HepG2 (cell line): ENCODE results near the gene MREG. TPM values are rescaled to one million over a fixed set of nuclear protein-coding genes. Genes with fewer than 3 reads are reported as not detected.
A peak's percentile ranks its signal among the peaks of the same experiment; 100 is the strongest.

Experiments
- ATAC-seq: fragments of 200-7000 bp; cut with Tn5 transposase; 3 replicates; pipeline ENCODE4 v1.9.1; 2020; ENCODE audit warnings: mild to moderate bottlenecking, moderate library complexity
- BruUV-seq: library from RNA; stranded (reverse); fragments of 400-500 nt; replicated peaks from 2 replicates; lab custom pipeline; 2021; lab: Mats Ljungman, UMichigan
- CTCF ChIA-PET: fragments of 300-600 bp; formaldehyde crosslinking; extraction: SDS; loops from one replicate; lab custom pipeline; 2021; ENCODE audit warnings: low total read pairs, inconsistent platforms, low intra/inter-chr PET ratio; lab: Yijun Ruan, JAX
- POLR2A ChIA-PET: fragments of 350-600 bp; sonication (Branson Sonifier 250); formaldehyde crosslinking; loops from one replicate; lab custom pipeline; 2020; ENCODE audit warnings: antibody characterized with exemption, inconsistent platforms; lab: Yijun Ruan, JAX
- DNase-seq: peaks from one replicate; pipeline ENCODE4 v3.0.0-alpha.2; 2015; ENCODE audit warnings: low spot score
- FAIRE-seq: peaks from 3 replicates; lab custom pipeline; 2011; peaks lifted over from hg19 to GRCh38; lab: Jason Lieb, UNC
- H2AFZ ChIP-seq: one replicate; pipeline ENCODE4 v1.6.1; 2011; ENCODE audit warnings: low read length, inconsistent platforms
- H3K27ac ChIP-seq: fragments of 300-600 bp; 3 replicates; pipeline ENCODE4 v1.8.0; 2011; ENCODE audit warnings: mixed run types, mild to moderate bottlenecking, mixed read lengths, low read length, inconsistent platforms; ENCODE audit not compliant: insufficient read depth; ENCODE audit errors: extremely low read length
- H3K27me3 ChIP-seq, 2 experiments: fragments of 200-600 bp in 1 of 2; 2 replicates in 1 of 2; 3 replicates in 1 of 2; pipeline versions ENCODE4 v1.6.0 to v1.8.0; 2011; ENCODE audit warnings: low read length in 2 of 2, mild to moderate bottlenecking in 2 of 2, moderate library complexity in 2 of 2, inconsistent platforms in 1 of 2; ENCODE audit not compliant: insufficient read depth in 2 of 2, control insufficient read depth in 1 of 2
- H3K36me3 ChIP-seq, 2 experiments: fragments of 200-600 bp in 1 of 2; replicated peaks in 1 of 2; 2 replicates in 1 of 2; 3 replicates in 1 of 2; pipeline versions ENCODE4 v1.5.1 to v1.8.0; 2011; ENCODE audit warnings: low read length in 2 of 2, inconsistent platforms in 1 of 2; ENCODE audit not compliant: insufficient read depth in 2 of 2, control insufficient read depth in 1 of 2
- H3K4me1 ChIP-seq: 2 replicates; pipeline ENCODE4 v1.5.1; 2012; ENCODE audit warnings: low read length, inconsistent platforms; ENCODE audit not compliant: insufficient read depth
- H3K4me2 ChIP-seq: 2 replicates; pipeline ENCODE4 v1.6.0; 2011; ENCODE audit warnings: low read depth, low read length, inconsistent platforms
- H3K4me3 ChIP-seq, 3 experiments: fragments of 200-600 bp in 1 of 3; sonication (generic), shearing (Covaris generic) in 1 of 3; replicated peaks in 1 of 3; 2 replicates each; pipeline ENCODE4 v1.5.1; 2011 to 2016; ENCODE audit warnings: low read length in 3 of 3, inconsistent platforms in 2 of 3, low read depth in 2 of 3, mild to moderate bottlenecking in 2 of 3, control low read depth in 1 of 3, mixed read lengths in 1 of 3; ENCODE audit not compliant: insufficient read depth in 1 of 3
- H3K79me2 ChIP-seq: one replicate; pipeline ENCODE4 v1.6.1; 2011; ENCODE audit warnings: low read length, inconsistent platforms; ENCODE audit not compliant: insufficient read depth
- H3K9ac ChIP-seq: 2 replicates; pipeline ENCODE4 v1.6.0; 2011; ENCODE audit warnings: mild to moderate bottlenecking, low read depth, low read length, inconsistent platforms; ENCODE audit not compliant: insufficient read depth
- H3K9me3 ChIP-seq: 2 replicates; pipeline ENCODE4 v1.5.1; 2012; ENCODE audit warnings: mild to moderate bottlenecking, low read length
- H4K20me1 ChIP-seq: 2 replicates; pipeline ENCODE4 v1.6.0; 2011; ENCODE audit warnings: inconsistent platforms, mild to moderate bottlenecking, low read length, moderate library complexity; ENCODE audit not compliant: insufficient read depth
- BHLHE40 ChIP-seq: IDR thresholded peaks from 2 replicates; pipeline ENCODE4 v1.6.1; 2011; ENCODE audit warnings: low read length, improper control_type of control experiment
- CREM ChIP-seq, 2 experiments: sonication (generic) in 1 of 2; formaldehyde crosslinking in 1 of 2; IDR thresholded peaks; 2 replicates each; pipeline versions ENCODE4 v1.4.0 to v1.6.1; 2016 to 2020; ENCODE audit warnings: antibody characterized with exemption in 1 of 2, mild to moderate bottlenecking in 1 of 2, missing genetic modification reagents in 1 of 2
- FOXP1 ChIP-seq, 2 experiments: fragments of 450-650 bp in 1 of 2; IDR thresholded peaks; 2 replicates each; pipeline ENCODE4 v1.6.1; 2017 to 2018; ENCODE audit warnings: antibody characterized with exemption in 1 of 2
- KAT7 ChIP-seq: IDR thresholded peaks from 2 replicates; pipeline ENCODE4 v1.6.1; 2018; ENCODE audit warnings: borderline replicate concordance, missing compliant biosample characterization
- MED1 ChIP-seq: sonication (generic); formaldehyde crosslinking; IDR thresholded peaks from 2 replicates; pipeline ENCODE4 v1.4.0; 2020; ENCODE audit warnings: missing genetic modification reagents
- NFYB ChIP-seq: sonication (generic); formaldehyde crosslinking; IDR thresholded peaks from 2 replicates; pipeline ENCODE4 v1.4.0; 2020; ENCODE audit warnings: missing genetic modification reagents
- NR2F2 ChIP-seq: IDR thresholded peaks from 2 replicates; pipeline ENCODE4 v1.6.1; 2012; ENCODE audit warnings: low read depth, inconsistent platforms, borderline replicate concordance
- ZEB1 ChIP-seq: IDR thresholded peaks from 2 replicates; pipeline ENCODE4 v1.6.1; 2012; ENCODE audit warnings: mild to moderate bottlenecking, low read depth, inconsistent platforms; ENCODE audit not compliant: insufficient replicate concordance
- ZFP1 ChIP-seq: IDR thresholded peaks from 2 replicates; pipeline ENCODE4 v1.6.1; 2016
- ZNF589 ChIP-seq: sonication (generic); formaldehyde crosslinking; conservative IDR thresholded peaks from 2 replicates; pipeline ENCODE4 v1.8.0; 2022; ENCODE audit warnings: mild to moderate bottlenecking, moderate library complexity, missing genetic modification reagents
- ZNF614 ChIP-seq: IDR thresholded peaks from 2 replicates; pipeline ENCODE4 v1.6.1; 2018; ENCODE audit warnings: missing biosample characterization, missing genetic modification reagents, inconsistent platforms, borderline replicate concordance
- ZNF639 ChIP-seq: conservative IDR thresholded peaks from 2 replicates; pipeline ENCODE4 v1.6.1; 2018; ENCODE audit warnings: missing genetic modification reagents
- WGBS: methylation state at CpG from one replicate; pipeline ENCODE4 v1.1.6; 2017; ENCODE audit warnings: low lambda C conversion rate; 5-methylcytosine and 5-hydroxymethylcytosine counted together
- in situ Hi-C: cut with HindIII; loops from 2 replicates; pipeline ENCODE4 v1.10.0; 2017; ENCODE audit warnings: low pct_unique_long_range_greater_than_20kb; ENCODE audit not compliant: extremely low pct_ligation_motif_present
- intact Hi-C: fragments of 100-400 bp; cut with micrococcal nuclease; formaldehyde crosslinking; loops from one replicate; pipeline ENCODE4 v1.10.0; 2022; ENCODE audit not compliant: unreplicated experiment
- polyA plus RNA-seq, 8 experiments: library from polyadenylated mRNA; depleted of rRNA in 3 of 8; stranded (reverse) in 7 of 8; unstranded in 1 of 8; fragments of >200 nt; fragmentation: Illumina TruSeq in 4 of 8; extraction: Trizol in 4 of 8; gene quantifications; 2 replicates each; pipeline versions ENCODE4 v1.2.1 to v1.2.3, GENCODE V29; 2011 to 2016; ENCODE audit warnings: low read depth in 4 of 8, missing spikeins in 1 of 8, mixed read lengths in 1 of 8; ENCODE audit not compliant: insufficient read depth in 1 of 8
- total RNA-seq, 5 experiments: library from RNA; depleted of rRNA; stranded (reverse); fragments of >200 nt; fragmentation: Illumina TruSeq; extraction: Trizol; gene quantifications; 2 replicates each; pipeline ENCODE4 v1.2.3, GENCODE V29; 2016; ENCODE audit warnings: low read depth in 1 of 5
- TF ChIP-seq, protein P1 (sequence below): sonication (generic); formaldehyde crosslinking; IDR thresholded peaks from 2 replicates; pipeline ENCODE4 v1.4.0; 2020; ENCODE audit warnings: low read depth, missing genetic modification reagents

The MREG gene
- total and polyA plus RNA-seq, 2 of the 13 experiments (the other 11 are each of a cell fraction or from before 2014, with no cell fraction given): 7.5 to 23.3 TPM

GRCh38 chr2:216012830-216013079, 596 bp downstream of the MREG start (continued):
- TF ChIP-seq CREM (IDR thresholded peaks at IDR 0.05) (no peak), CREM (CRISPR knock-in tag; IDR thresholded peaks at IDR 0.05) (no peak)

DNA sequence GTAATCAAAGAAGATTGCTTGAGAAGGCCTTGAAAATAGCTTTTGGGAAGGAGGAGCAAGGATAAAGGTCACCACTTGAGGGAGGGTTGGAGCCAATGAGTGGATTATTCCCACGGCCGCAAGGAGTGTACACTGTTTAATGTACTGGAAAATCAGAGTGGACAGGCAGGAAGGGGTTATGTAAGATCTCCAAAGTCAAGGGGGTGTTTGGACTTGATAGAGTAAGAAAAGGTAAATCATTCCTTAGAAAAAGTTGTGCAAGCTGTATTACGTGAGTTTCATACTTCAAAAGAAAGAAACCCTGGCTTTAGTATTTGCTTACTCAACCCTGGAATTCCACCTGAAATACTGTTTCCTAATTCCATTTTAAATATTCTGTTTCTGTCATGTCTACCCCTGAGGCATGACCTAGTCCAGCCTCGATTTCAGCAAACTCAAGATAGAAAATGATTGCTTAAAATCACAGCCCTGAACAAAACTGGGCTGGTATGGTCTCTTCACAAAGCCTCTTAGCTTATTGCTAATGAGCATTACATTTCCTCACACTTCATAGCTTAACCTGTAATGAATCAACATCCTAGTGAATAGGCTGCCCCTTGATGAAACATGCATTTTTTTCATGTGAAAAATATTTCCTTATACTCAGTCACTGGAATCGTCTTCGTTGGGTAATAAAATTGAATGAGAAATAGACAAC, 1.1 kb downstream of the MREG start:
- WGBS: 6% methylated on average over 6 of the region's 6 CpGs
- intact Hi-C loops (loop anchor here (2.0 to 5.0 kb wide), 2 partner anchors 29 to 45 kb away; no protein-coding TSS in a partner anchor), in situ Hi-C loops (loop anchor here (5.0 kb wide), 1 partner anchor 60 kb away; no protein-coding TSS in a partner anchor)
- Histone ChIP-seq H3K9ac (peak overlapping the region; percentile 76), H3K36me3 (0 out of 5 replicates have a peak, but pooled peaks cover 1 to 10% of the 10 kb centered on the region in 2 experiments), H4K20me1 (no peaks in the 10 kb centered on the region), H3K4me2 (peak overlapping the region; percentile 84), H3K27ac (peak overlapping the region; percentile 47), H3K9me3 (no peaks in the 10 kb centered on the region), H3K79me2 (peaks cover 27% of the 10 kb centered on the region), H3K27me3 (no peaks in the 10 kb centered on the region), H2AFZ (no peak overlapping the region), H3K4me3 (peak overlapping the region; percentile 95 to 98 (median 97)), H3K4me1 (peaks cover 15% of the 10 kb centered on the region)
- peak; percentile 59 for ATAC-seq
- FAIRE-seq: peak; percentile 75
- ChIA-PET CTCF (interaction anchor here (1.1 to 2.3 kb wide), 2 partner anchors 11 to 63 kb away, joined by 3 to 13 read pairs; no protein-coding TSS in a partner anchor), POLR2A (interaction anchor here (0.8 to 1.6 kb wide), 2 partner anchors 486 to 700 kb away, joined by 3 read pairs; partner anchors contain the start of genes ATIC and RPL37A)
- BruUV-seq: no TSS peak
- DNase-seq: peak; percentile 86
- no peak for TF ChIP-seq NR2F2
- 0 out of 2 replicates have a peak, but pooled peaks have one; percentile 53 for TF ChIP-seq ZFP1
- TF ChIP-seq KAT7 (CRISPR knock-in tag): 0 out of 2 replicates have a peak, but pooled peaks have one; percentile 25
- no peak for TF ChIP-seq ZNF639 (CRISPR knock-in tag)
- no peak for TF ChIP-seq BHLHE40
- TF ChIP-seq, protein P1, sequence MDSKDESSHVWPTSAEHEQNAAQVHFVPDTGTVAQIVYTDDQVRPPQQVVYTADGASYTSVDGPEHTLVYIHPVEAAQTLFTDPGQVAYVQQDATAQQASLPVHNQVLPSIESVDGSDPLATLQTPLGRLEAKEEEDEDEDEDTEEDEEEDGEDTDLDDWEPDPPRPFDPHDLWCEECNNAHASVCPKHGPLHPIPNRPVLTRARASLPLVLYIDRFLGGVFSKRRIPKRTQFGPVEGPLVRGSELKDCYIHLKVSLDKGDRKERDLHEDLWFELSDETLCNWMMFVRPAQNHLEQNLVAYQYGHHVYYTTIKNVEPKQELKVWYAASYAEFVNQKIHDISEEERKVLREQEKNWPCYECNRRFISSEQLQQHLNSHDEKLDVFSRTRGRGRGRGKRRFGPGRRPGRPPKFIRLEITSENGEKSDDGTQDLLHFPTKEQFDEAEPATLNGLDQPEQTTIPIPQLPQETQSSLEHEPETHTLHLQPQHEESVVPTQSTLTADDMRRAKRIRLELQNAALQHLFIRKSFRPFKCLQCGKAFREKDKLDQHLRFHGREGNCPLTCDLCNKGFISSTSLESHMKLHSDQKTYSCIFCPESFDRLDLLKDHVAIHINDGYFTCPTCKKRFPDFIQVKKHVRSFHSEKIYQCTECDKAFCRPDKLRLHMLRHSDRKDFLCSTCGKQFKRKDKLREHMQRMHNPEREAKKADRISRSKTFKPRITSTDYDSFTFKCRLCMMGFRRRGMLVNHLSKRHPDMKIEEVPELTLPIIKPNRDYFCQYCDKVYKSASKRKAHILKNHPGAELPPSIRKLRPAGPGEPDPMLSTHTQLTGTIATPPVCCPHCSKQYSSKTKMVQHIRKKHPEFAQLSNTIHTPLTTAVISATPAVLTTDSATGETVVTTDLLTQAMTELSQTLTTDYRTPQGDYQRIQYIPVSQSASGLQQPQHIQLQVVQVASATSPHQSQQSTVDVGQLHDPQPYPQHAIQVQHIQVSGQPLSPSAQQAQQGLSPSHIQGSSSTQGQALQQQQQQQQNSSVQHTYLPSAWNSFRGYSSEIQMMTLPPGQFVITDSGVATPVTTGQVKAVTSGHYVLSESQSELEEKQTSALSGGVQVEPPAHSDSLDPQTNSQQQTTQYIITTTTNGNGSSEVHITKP (CRISPR knock-in tag): peak; percentile 57; the same call in 1 of the 2 replicates
- no peak for TF ChIP-seq NFYB
- peak; percentile 54; the same call in 1 of the 2 replicates for TF ChIP-seq ZNF614 (CRISPR knock-in tag)
- TF ChIP-seq ZEB1: peak; percentile 74
- TF ChIP-seq MED1: 0 out of 2 replicates have a peak, but pooled peaks have one; percentile 36
- TF ChIP-seq ZNF589 (CRISPR knock-in tag): no peak
- no peak for TF ChIP-seq FOXP1 (IDR thresholded peaks at IDR 0.05)
- 0 out of 2 replicates have a peak, but pooled peaks have one; percentile 31 for TF ChIP-seq FOXP1 (CRISPR knock-in tag; IDR thresholded peaks at IDR 0.05)
